ENCODE results near the gene GANC.

The GANC gene

DNA sequence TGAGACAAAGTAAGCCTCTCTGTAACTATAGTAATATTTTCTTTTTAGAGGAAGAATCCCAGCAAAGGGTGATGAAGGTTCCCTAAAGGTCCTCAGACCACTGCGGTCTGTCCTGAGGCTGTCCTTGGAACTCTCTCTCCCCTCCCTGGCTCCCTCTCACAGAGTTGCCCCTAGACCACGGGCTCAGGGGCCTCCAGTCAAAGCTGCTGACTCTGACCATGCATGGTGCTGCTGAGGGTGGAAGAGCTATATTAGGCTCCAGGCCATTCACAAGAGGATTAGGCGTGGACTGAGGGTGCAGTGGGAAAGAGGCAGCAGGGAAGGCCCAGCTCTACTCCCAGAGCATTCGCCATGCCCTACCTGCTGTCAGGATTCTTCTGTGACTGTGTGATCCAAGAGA is 100.9 kb downstream of the GANC start:
- TF ChIP-seq MYC (IDR thresholded peaks at IDR 0.05; ENCODE audit: low read depth, low read length) (no peak), POLR2A (IDR thresholded peaks at IDR 0.05; ENCODE audit: extremely low read depth, insufficient read length) (no peak), MAX (IDR thresholded peaks at IDR 0.05; ENCODE audit: low read depth, low read length) (no peak)
- TF ChIP-seq, protein P1, sequence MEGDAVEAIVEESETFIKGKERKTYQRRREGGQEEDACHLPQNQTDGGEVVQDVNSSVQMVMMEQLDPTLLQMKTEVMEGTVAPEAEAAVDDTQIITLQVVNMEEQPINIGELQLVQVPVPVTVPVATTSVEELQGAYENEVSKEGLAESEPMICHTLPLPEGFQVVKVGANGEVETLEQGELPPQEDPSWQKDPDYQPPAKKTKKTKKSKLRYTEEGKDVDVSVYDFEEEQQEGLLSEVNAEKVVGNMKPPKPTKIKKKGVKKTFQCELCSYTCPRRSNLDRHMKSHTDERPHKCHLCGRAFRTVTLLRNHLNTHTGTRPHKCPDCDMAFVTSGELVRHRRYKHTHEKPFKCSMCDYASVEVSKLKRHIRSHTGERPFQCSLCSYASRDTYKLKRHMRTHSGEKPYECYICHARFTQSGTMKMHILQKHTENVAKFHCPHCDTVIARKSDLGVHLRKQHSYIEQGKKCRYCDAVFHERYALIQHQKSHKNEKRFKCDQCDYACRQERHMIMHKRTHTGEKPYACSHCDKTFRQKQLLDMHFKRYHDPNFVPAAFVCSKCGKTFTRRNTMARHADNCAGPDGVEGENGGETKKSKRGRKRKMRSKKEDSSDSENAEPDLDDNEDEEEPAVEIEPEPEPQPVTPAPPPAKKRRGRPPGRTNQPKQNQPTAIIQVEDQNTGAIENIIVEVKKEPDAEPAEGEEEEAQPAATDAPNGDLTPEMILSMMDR (IDR thresholded peaks at IDR 0.05; ENCODE audit: low read depth, low read length), result no peak
- no peak overlapping the region for H3K4me3 ChIP-seq (ENCODE audit: low read depth, low read length)
- DNase-seq (ENCODE audit: low read depth), result no peak

GRCh38 chr15:42374810-42375209 is 101.8 kb downstream of the GANC start:
- H3K4me3 ChIP-seq (ENCODE audit: low read depth, low read length), result no peak overlapping the region
- no peak for DNase-seq (ENCODE audit: low read depth)
- TF ChIP-seq MYC (IDR thresholded peaks at IDR 0.05; ENCODE audit: low read depth, low read length) (no peak), MAX (IDR thresholded peaks at IDR 0.05; ENCODE audit: low read depth, low read length) (no peak), POLR2A (IDR thresholded peaks at IDR 0.05; ENCODE audit: extremely low read depth, insufficient read length) (no peak)
- TF ChIP-seq, protein P1 (IDR thresholded peaks at IDR 0.05; ENCODE audit: low read depth, low read length), result no peak

GRCh38 chr15:42375252-42375651 is 102.3 kb downstream of the GANC start:
- DNase-seq (ENCODE audit: low read depth), result peak; percentile 24
- TF ChIP-seq MYC (IDR thresholded peaks at IDR 0.05; ENCODE audit: low read depth, low read length), result no peak
- TF ChIP-seq, protein P1 (IDR thresholded peaks at IDR 0.05; ENCODE audit: low read depth, low read length), result no peak
- no peak for TF ChIP-seq MAX (IDR thresholded peaks at IDR 0.05; ENCODE audit: low read depth, low read length)
- TF ChIP-seq POLR2A (IDR thresholded peaks at IDR 0.05; ENCODE audit: extremely low read depth, insufficient read length), result no peak
- H3K4me3 ChIP-seq (ENCODE audit: low read depth, low read length), result no peak overlapping the region

- TF ChIP-seq MAX (IDR thresholded peaks at IDR 0.05; ENCODE audit: low read depth, low read length) (peak; percentile 69), MYC (IDR thresholded peaks at IDR 0.05; ENCODE audit: low read depth, low read length) (no peak)
- no peak overlapping the region for H3K4me3 ChIP-seq (ENCODE audit: low read depth, low read length)
- DNase-seq (ENCODE audit: low read depth), result peak; percentile 73
Measured at GRCh38 chr15:42375941-42376340, 102.9 kb downstream of the GANC start.

DNA sequence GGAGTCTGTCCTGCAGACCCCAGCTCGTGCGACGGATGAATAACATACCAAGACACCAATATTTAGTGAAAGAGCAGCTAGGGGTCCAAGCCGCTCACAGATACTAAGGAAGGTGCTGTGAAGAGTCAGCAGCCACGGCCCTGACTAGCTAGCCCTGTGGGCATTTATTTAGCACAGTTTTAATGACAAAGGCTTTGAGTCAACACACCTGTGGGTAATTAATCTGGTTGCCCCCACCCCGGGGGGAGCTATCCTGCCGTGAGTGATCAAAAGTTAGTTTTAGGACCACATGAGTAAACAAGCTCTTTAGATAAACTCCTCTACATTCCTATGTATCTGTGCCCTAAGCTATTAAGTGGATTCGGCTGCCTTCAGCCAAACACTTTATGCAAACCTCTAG is 105.0 kb downstream of the GANC start:
- no peak for DNase-seq (ENCODE audit: low read depth)
- no peak overlapping the region for H3K4me3 ChIP-seq (ENCODE audit: low read depth, low read length)
- TF ChIP-seq POLR2A (IDR thresholded peaks at IDR 0.05; ENCODE audit: extremely low read depth, insufficient read length) (no peak), MAX (IDR thresholded peaks at IDR 0.05; ENCODE audit: low read depth, low read length) (no peak), MYC (IDR thresholded peaks at IDR 0.05; ENCODE audit: low read depth, low read length) (no peak)
- TF ChIP-seq, protein P1 (IDR thresholded peaks at IDR 0.05; ENCODE audit: low read depth, low read length), result no peak

- peak; percentile 61 for DNase-seq (ENCODE audit: low read depth)
- H3K4me3 ChIP-seq (ENCODE audit: low read depth, low read length), result no peak overlapping the region
- TF ChIP-seq, protein P1 (IDR thresholded peaks at IDR 0.05; ENCODE audit: low read depth, low read length), result no peak
- no peak for TF ChIP-seq POLR2A (IDR thresholded peaks at IDR 0.05; ENCODE audit: extremely low read depth, insufficient read length)
- no peak for TF ChIP-seq MYC (IDR thresholded peaks at IDR 0.05; ENCODE audit: low read depth, low read length)
- no peak for TF ChIP-seq MAX (IDR thresholded peaks at IDR 0.05; ENCODE audit: low read depth, low read length)
Measured at GRCh38 chr15:42384597-42384996, 111.6 kb downstream of the GANC start.
